IPS-18a (cell line): ENCODE results near the gene COMT.

Source experiments
- H3K27ac ChIP-seq: one replicate; pipeline ENCODE4 v1.5.1; 2013; ENCODE audit warnings: low read length
- H3K27me3 ChIP-seq: one replicate; pipeline ENCODE4 v1.6.1; 2013; ENCODE audit warnings: mild to moderate bottlenecking, low read length; ENCODE audit not compliant: control insufficient read depth, insufficient read depth
- H3K36me3 ChIP-seq: one replicate; pipeline ENCODE4 v1.6.1; 2013; ENCODE audit warnings: low read depth, low read length; ENCODE audit not compliant: control insufficient read depth
- H3K4me1 ChIP-seq: one replicate; pipeline ENCODE4 v1.6.1; 2013; ENCODE audit warnings: low read depth, low read length; ENCODE audit not compliant: control insufficient read depth
- H3K4me3 ChIP-seq: one replicate; pipeline ENCODE4 v1.5.1; 2013; ENCODE audit warnings: low read length
- H3K9ac ChIP-seq: one replicate; pipeline ENCODE4 v1.6.1; 2013; ENCODE audit warnings: mild to moderate bottlenecking, low read length, moderate library complexity
- H3K9me3 ChIP-seq: one replicate; pipeline ENCODE4 v1.6.1; 2013; ENCODE audit warnings: low read depth, low read length; ENCODE audit not compliant: control insufficient read depth

Gene COMT

DNA sequence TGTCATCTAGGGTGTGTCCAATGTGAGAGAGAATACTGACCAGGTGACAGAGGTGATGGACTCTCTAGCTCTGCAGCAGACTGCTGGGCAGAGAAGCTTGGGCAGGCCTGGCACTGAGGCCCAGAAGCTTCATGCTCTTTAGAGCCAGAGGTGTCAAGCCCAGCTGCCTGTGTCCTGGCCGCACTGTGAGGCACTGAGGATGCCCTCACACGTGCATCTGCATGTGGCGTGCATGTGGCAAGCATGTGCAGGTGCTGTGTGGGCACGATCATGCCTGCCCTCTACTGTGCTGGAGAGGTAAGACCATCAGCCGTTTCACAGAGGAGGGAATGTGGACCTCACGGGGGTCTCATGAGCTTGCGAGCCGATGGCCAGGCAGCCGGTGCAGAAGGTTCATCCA is 15.9 kb downstream of the COMT start:
- Histone ChIP-seq H3K9me3 (no peaks in the 10 kb centered on the region), H3K9ac (no peak overlapping the region), H3K36me3 (no peaks in the 10 kb centered on the region), H3K4me1 (peaks cover 8% of the 10 kb centered on the region), H3K4me3 (no peak overlapping the region), H3K27ac (no peak overlapping the region), H3K27me3 (no peaks in the 10 kb centered on the region)

DNA sequence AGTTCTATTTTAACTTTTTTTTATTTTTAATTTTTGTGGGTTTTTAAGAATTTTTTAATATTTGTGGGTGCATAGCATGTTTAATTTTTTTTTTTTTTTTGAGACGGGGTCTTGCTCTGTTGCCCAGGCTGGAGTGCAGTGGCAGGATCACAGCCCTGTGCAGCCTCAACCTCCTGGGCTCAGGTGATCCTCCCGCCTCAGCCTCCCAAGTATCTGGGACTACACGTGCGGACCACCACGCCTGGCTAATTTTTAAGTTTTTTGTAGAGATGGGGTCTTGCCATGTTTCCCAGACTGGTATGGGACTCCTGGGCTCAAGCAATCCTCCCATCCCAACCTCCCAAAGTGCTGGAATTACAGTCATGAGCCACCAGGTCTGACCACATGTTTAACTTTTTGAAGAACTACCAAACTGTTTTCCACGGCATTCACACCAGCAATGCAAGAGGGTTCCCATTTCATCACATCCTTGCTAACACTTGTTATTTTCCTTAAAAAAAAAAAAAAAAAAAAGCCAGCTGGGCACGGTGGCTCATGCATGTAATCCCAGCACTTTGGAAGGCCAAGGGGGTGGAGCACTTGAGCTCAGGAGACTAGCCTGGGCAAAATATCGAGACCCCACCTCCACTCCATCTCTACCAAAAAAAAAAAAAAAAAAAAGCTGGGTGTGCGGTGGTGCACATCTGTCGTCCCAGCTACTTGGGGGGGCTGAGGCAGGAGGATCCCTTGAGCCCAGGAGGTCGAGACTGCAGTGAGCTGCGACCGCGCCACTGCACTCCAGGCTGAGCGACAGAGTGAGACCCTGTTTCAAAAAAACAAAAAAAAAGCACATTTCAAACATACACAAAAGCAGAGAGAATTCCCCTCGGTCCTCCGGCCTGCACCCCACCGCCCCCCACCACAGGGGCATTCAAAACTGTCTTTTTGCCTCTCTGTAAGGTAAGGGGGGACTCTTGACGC is 16.8 kb downstream of the COMT start:
- Histone ChIP-seq H3K4me1 (peaks cover 14% of the 10 kb centered on the region), H3K27ac (no peak overlapping the region), H3K9ac (peak overlapping the region; percentile 9), H3K9me3 (no peaks in the 10 kb centered on the region), H3K36me3 (no peaks in the 10 kb centered on the region), H3K27me3 (no peaks in the 10 kb centered on the region), H3K4me3 (peak overlapping the region; percentile 70)

DNA sequence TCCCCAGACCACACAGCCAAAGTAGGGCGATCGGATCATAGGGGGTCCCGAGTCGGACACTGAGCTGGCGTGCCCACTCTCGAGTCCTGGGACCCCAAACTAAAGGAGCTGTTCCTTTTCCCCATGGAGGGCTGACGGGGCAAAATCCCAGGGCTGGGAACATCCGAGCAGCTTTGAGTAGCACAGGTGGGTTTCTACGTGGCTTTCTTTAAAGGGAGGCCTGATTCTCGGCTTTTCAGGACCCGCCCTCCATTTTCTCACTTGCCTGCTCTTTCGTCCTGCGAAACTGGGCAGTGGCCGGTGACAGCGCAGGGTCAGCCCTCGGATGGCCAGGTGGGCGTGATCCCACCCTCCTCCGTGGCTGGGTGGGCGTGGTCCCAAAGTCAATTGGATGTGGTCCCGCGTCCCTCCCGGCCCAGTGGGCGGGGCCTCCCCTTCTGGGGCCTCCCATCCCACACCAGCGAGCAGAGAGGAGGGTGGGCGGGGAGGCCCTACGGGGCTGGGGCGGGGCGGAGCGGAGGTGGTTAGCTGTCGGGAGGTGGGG is 17.5 kb downstream of the COMT start:
- no peaks in the 10 kb centered on the region for H3K27me3 ChIP-seq
- no peak overlapping the region for H3K27ac ChIP-seq
- H3K9me3 ChIP-seq: no peaks in the 10 kb centered on the region
- peaks cover 14% of the 10 kb centered on the region for H3K4me1 ChIP-seq
- H3K36me3 ChIP-seq: no peaks in the 10 kb centered on the region
- H3K9ac ChIP-seq: peak overlapping the region; percentile 9
- peak overlapping the region; percentile 70 for H3K4me3 ChIP-seq

DNA sequence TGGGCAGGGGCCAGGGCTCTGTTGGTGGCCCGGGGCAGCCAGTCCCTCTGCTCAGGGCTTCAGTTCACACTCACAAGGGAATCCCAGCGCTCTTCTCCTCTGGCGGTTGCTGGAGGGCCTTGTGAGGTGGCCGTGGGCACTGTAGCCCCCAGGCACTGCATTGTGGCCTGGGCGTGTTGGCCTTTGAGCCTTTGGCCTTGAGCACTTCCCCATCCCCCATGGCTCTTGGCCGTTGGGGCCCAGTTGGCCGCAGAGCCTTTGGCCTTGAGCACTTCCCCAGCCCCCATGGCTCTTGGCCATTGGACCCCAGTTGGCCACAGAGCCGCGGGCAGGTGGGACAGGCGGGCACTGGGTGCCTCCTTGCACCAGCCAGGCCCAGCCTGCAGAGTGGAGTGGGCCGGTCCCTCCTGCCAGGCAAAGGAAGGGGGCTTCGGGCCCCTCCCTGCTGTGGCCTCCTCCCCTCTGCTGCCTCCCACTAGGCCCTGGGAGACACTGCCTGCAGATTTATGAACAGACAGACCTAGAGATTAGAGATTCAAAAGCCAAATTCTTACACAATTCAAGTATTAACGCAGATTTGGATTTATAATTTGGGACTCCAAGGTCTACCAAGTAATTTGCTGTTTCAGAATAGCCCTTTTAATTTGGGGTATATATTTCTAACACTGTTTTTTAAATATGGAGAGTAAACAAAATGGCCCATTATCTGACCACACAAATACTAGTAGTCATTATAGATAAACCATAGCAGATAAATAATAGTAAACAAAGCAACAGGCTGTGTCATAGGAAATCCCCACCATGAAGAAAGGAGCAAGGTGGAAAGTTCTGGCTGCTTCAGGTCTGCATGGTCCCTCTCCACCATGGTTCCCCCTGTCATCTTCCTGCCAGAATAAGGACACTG is 18.3 kb downstream of the COMT start:
- no peaks in the 10 kb centered on the region for H3K36me3 ChIP-seq
- peaks cover 14% of the 10 kb centered on the region for H3K4me1 ChIP-seq
- H3K27ac ChIP-seq: no peak overlapping the region
- H3K27me3 ChIP-seq: no peaks in the 10 kb centered on the region
- H3K4me3 ChIP-seq: peak overlapping the region; percentile 70
- no peaks in the 10 kb centered on the region for H3K9me3 ChIP-seq
- H3K9ac ChIP-seq: no peak overlapping the region

DNA sequence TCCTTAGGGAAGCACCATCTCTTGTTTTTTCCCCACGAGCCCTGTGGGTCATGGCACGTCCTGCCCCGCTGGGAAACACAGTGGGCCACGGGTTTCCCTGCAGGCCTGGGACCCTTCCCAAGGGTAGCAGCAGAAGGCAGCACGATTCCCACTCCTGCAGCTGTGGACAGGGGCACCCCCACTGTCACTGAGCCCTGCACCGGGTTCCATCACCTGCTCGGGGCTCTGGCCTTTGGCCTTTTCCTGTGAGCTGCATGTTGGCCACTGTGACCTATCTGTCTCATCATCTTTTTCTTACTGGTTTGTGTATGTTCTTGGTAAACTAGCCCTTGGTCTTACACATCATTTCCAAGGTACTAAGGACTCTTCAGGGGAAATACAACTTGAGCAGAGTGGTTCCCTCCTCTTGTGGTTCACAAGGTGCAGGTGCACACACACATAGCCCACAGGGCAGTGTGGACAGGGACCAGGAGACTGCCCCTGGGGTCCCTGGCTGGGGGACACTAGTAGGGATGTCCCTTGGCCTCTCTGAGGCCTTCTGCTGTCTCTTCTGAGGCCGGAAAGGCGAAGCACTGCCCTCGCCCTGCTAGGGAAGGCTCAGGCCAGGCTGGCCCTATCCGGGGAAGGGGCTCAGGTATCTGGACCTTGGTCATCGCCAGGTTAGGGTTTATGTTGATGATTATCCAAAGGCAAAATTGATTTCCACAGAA is 19.1 kb downstream of the COMT start:
- H3K4me3 ChIP-seq: no peak overlapping the region
- no peaks in the 10 kb centered on the region for H3K9me3 ChIP-seq
- H3K36me3 ChIP-seq: no peaks in the 10 kb centered on the region
- H3K27me3 ChIP-seq: no peaks in the 10 kb centered on the region
- H3K4me1 ChIP-seq: peaks cover 14% of the 10 kb centered on the region
- no peak overlapping the region for H3K9ac ChIP-seq
- no peak overlapping the region for H3K27ac ChIP-seq

DNA sequence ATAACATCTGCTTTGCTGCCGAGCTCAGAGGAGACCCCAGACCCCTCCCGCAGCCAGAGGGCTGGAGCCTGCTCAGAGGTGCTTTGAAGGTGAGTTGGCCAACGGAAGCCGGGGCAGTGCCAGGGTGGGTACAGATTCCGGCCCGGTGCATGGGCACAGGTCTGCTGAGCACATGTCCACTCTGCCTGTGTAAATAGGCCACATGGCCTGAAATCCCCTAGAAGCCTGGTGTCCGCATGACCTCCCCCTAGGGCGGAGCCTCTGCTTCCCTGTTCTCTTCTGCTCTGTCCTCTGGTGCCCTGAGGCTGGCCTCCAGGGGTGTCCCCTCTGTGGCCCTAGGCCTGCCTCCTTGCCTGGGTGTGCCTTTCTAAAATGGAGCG is 19.6 kb downstream of the COMT start:
- H3K27ac ChIP-seq: no peak overlapping the region
- H3K4me1 ChIP-seq: peaks cover 14% of the 10 kb centered on the region

DNA sequence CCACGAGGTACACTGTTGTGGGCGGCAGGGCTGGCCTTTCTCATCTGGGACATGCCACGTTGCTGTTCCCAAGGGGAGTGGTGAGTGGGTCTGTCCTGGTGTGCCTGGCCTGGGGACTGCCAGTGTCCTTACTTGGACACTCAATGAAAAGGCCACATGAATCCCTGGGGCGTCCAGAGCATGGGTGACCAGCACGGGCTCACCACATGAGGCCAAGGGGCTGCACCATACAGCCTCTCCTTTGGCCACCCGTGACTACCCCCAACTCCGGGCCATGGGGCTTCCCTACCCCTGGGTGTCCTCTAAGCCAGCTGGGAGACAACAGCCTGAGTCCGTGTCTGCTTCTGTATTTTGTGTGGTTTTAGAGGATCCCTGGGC is 20.3 kb downstream of the COMT start:
- H3K9ac ChIP-seq: no peak overlapping the region
- H3K9me3 ChIP-seq: no peaks in the 10 kb centered on the region
- H3K4me1 ChIP-seq: peaks cover 14% of the 10 kb centered on the region
- H3K27me3 ChIP-seq: no peaks in the 10 kb centered on the region
- H3K36me3 ChIP-seq: no peaks in the 10 kb centered on the region
- no peak overlapping the region for H3K27ac ChIP-seq
- H3K4me3 ChIP-seq: no peak overlapping the region

More for the DNA sequence above, 19.6 kb downstream of the COMT start:
- H3K36me3 ChIP-seq: no peaks in the 10 kb centered on the region
- no peaks in the 10 kb centered on the region for H3K27me3 ChIP-seq
- no peaks in the 10 kb centered on the region for H3K9me3 ChIP-seq
- H3K9ac ChIP-seq: no peak overlapping the region
- no peak overlapping the region for H3K4me3 ChIP-seq

DNA sequence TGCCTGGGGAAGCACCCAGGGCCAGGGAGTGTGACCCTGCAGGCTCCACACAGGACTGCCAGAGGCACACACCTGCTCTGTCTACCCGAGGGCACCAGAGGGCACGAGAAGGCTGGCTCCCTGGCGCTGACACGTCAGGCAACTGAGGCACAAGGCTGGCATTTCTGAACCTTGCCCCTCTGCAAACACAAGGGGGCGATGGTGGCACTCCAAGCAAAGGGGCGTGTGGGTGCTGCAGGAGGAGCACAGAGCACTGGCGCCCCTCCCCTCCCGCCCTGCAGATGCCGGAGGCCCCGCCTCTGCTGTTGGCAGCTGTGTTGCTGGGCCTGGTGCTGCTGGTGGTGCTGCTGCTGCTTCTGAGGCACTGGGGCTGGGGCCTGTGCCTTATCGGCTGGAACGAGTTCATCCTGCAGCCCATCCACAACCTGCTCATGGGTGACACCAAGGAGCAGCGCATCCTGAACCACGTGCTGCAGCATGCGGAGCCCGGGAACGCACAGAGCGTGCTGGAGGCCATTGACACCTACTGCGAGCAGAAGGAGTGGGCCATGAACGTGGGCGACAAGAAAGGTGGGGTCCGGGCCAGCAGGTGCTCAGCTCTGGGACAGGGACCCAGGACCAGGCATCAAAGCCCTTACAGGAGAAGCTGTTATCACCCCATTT is 20.8 kb downstream of the COMT start:
- Histone ChIP-seq H3K36me3 (no peaks in the 10 kb centered on the region), H3K27ac (no peak overlapping the region), H3K27me3 (no peaks in the 10 kb centered on the region), H3K9me3 (no peaks in the 10 kb centered on the region), H3K9ac (peak overlapping the region; percentile 13), H3K4me3 (peak overlapping the region; percentile 29), H3K4me1 (peaks cover 14% of the 10 kb centered on the region)

DNA sequence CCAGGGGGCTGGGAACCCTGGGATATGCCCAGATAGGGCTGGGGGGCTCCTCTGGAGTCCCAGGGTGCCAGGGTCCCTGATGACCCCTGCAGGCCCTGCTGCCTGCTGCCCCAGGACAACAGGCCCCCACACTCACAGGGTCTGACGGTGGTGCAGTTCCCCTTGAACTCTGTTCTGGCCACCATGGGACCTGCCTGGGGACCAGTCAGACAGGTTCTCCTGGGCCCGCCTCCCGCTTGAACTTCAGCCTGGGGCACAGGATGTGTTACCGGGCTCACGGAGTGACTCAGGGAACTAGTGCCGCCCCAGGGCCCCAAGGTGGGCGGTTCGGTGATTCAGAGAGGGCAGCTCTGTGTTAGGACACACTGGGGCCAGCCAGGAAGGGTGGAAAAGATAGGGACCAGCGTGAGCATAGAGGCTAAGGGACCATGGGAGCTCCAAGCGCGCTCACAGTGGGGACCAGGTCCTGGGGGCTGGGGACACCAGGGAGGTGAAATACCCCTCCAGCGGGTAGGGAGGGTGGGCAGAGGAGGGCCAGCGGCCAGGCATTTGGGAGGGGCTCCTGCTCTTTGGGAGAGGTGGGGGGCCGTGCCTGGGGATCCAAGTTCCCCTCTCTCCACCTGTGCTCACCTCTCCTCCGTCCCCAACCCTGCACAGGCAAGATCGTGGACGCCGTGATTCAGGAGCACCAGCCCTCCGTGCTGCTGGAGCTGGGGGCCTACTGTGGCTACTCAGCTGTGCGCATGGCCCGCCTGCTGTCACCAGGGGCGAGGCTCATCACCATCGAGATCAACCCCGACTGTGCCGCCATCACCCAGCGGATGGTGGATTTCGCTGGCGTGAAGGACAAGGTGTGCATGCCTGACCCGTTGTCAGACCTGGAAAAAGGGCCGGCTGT is 21.6 kb downstream of the COMT start:
- no peaks in the 10 kb centered on the region for H3K9me3 ChIP-seq
- peak overlapping the region; percentile 13 for H3K9ac ChIP-seq
- H3K36me3 ChIP-seq: no peaks in the 10 kb centered on the region
- no peaks in the 10 kb centered on the region for H3K27me3 ChIP-seq
- H3K4me1 ChIP-seq: peaks cover 14% of the 10 kb centered on the region
- no peak overlapping the region for H3K27ac ChIP-seq
- peak overlapping the region; percentile 29 for H3K4me3 ChIP-seq
